Limb (tissue), 2 donors: ENCODE data around the gene SYT14.
"Not testable (repeated sequence)": the region's sequence is repeated elsewhere in the genome, so short reads cannot be mapped to it uniquely, and the experiment has no call there.

Experiments
- DNase-seq, 2 donors: peaks; one replicate each; pipeline ENCODE4 v3.0.0-alpha.2; 2016; ENCODE audit errors: extremely low spot score in 2 of 2

SYT14 gene

DNA sequence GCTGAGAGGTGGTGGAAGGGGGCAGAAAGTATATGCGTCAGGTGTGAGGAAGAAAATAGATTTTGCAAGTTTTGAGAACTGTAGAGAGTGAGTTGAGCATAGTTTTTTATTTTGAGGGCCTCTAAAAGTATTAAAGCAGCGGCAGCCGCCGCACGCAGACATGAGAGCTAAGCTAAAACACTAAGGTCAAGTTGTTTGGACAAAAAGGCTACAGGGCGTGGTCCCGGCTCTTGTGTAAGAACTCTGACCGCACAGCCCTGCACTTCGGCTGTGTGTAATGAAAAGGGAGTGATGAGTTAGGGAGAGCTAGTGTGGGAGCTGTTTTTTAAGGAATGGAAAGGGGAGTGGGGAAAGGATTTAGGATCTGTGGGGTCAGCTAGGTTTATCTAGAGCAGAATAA, 174.9 kb downstream of the SYT14 start:
- not testable (repeated sequence) for DNase-seq

DNA sequence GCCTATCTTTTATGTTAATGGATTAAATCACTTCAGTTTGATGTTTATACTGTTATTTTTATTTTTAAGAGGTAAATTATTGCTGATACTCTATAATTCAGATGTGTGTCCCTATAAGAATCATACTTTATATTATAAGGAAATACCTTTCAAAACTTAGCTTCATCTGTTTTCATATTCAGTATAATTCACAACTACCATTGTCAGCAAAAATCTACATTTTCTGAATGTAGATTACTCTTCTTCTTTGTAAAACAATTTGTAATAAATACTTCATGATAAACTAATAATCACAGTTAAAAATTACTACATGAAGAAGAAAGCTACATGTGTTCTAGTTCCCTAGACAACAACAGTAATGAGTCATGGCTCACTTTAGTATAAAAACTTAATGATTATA, 179.2 kb downstream of the SYT14 start:
- DNase-seq: no peak

DNA sequence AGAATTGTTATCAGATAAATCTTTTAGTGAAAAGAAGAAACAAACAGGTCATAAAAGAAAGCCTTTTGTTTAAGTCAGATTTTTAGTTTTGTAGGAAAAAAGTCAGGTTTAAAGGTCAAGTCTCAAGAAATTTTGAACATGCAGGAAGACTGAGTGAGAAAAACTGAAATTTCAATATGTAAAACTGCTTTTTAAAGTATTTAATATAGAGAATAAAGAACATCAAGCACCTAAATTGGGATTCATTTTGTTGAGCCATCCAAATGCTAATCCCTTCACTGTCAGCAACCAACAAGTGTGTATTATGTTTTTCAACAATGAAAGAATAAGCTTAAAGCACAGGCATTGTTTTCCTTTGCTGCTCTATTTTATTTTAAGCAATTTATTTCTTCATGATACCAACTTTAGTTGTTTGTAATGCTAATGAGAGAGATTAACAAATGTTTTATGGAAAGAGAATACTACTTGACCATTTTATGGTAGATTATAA, 179.7 kb downstream of the SYT14 start:
- no peak for DNase-seq

DNA sequence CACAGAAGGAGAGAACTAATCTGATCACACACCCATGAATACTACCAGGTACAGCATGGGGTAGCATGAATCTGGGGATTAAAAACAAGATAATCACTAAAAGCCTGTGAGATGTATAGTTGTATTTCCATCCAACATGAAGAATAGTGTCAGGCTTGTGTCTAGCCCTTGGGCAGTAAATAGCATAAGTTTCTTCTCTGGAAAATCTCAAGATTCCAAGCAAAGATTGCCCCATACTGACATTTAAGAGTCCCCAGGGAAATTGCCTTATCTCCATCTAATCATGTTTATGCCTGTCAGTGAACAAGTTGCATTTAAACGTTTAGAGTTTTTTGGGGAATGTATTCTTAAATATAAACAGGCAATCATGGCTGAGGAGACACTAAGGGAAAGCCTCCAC, 185.4 kb downstream of the SYT14 start:
- no peak for DNase-seq

DNA sequence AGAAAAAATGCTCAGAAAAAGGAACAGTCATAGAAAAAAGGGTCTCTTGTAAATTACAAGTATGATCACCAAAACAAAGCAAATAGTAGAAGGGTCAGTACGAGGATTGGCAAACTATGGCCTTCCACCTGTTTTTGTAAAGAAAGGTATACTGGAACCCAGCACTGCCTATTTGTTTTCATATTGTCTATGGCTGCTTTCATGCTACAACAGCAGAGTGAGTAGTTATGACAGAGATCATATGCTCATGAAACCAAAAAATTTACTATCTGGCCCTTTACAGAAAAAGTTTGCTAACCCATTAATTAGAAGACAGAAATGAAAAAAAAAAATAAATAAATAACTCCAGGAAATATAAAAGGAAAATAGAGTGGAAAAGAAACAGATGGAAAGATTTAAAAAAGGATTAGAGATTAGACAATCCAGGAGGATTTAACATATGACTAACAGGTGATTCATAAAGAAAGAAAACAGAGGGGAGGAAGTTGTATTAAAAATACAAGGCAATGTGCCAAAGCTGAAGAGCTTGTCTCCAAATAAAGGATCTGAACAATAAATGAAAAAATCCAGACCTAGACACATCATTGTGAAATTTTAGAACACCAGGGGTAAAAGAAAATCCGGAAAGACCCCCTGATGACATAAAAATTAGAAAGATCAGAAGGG, 186.0 kb downstream of the SYT14 start:
- DNase-seq: peak in 1 of 2 donors; percentile 27

DNA sequence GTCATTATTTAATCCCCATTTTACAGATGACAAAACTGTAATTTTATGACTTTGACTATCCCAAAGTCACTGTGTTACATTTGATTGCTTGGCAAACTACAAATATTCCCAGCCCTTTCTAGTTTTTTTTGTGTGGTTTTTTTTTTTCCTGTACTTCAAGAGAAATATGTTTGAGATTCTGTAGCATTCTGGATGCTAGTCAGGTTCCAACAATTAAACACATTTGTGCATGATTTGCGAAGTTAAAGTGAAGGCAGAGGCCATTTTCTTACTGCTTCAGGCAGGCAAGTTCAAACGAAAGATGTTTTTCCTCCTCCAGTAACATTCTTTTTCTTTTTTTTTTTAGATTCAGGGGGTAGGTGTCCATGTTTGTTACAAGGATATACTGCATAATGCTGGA, 186.7 kb downstream of the SYT14 start:
- no peak for DNase-seq

DNA sequence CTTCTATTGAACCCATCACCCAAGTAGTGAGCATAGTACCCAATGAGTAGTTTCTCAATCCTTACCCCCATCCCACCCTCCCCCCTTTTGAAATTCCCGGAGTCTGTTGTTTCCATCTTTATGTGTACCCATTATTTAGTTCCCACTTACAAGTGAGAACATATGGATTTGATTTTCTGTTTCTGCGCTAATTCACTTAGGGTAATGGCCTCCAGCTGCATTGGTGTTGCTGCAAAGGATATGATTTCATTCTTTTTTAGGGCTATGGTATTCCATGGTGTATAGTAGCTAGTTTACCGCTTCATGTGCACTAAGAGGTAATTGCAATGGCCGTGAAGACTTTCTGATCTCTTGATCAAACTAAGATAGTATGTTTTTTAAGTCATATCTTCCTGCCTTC, 187.1 kb downstream of the SYT14 start:
- no peak for DNase-seq

DNA sequence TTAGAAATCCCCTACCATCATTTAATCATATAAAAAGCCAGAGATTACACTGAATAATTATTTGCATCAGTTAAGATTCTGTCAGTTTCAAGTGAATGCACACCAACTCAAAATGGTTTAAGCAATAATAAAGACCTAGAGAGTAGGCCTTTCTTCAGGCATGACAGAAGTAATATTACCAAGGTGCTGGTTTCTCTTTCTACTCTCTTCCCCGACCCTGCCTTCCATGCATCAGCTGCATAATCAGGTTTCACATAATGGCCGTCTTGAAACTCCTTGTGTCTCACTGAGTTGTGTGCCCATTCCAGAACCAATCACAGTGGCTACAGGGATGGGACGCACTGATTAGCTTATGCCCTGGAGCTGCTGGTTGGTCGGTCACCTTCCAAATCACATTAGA, 191.1 kb downstream of the SYT14 start:
- no peak for DNase-seq

DNA sequence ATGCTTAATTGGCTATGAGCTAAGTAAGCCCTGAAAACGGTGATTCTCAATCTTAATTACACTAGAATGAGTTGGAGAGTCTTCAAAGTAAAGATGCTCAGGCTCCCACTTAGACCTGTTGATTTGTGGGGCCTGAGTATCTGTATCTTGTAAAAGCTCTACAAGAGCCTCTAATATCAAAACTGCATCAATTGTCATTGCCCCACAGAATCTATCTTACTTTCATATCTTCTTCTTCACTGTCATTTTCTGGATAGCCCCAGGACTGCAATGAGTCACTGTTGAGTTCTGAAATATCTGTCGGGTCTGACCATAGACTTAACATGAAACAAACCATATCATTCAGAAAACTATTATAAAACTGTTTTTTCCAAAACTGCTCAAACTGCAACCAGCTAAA, 191.7 kb downstream of the SYT14 start:
- no peak for DNase-seq

DNA sequence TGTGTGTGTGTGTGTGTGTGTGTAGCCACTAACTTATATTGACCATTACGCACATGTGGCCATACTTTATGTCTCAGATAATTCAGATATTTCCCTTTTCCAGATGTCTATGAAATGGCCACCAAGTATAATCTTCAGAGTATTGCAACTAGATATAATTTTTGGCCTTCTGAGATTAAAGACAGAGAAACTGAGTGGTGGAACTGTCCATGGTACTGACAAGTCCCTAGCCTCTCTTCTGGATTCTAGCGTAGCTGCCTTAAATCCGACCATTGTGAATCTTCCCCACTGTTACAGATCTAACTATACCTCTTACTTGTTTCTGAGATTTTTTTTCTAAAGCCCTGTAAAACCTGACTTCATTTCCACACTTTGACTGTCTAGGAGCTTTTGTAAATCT, 194.6 kb downstream of the SYT14 start:
- peak; percentile 31 to 38 for DNase-seq

DNA sequence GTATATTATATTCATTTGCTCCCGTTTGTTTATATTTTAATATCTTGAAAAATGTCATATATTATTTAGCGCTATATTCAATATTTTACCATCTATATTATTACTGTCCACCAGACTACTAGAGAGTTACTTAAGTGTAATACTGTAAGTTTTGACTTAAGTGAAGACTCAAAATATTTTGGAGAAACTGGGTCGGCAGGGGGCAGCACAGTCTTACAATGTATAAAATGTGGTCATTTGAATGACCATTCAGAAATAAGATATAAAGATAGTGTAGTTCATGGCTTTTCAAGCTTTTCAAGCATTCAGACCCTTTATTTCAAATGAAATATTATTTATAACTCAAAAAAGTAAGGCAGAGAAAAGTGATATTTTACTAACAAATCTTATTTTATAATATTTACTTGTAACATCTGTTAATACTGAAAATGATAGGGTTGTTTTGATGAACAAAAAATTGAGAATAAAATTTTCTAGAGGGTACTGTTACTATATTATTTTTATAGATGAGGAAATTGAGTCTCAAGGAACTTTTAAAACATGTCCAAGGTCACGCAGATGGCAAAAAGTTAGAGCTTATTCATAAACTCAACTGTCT, 205.5 kb downstream of the SYT14 start:
- peak; percentile 81 to 83 for DNase-seq

DNA sequence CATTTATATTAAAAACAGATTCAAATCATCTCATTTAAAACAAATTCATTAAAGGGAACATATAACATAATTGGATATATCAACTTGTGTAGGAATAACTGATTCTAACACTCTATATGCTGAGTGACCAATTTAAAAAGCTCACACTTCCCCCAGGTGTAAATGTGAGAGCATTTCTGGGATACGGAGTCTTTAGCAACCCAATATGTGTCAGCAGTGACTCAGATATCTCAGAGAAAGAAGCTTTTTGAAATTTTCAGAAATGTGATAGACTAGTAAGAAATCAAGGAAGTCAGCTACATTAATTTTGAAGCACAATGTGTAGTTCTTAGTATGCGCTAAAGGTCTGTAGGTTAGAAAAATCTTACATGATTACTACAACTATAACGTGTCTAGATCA, 206.7 kb downstream of the SYT14 start:
- no peak for DNase-seq

DNA sequence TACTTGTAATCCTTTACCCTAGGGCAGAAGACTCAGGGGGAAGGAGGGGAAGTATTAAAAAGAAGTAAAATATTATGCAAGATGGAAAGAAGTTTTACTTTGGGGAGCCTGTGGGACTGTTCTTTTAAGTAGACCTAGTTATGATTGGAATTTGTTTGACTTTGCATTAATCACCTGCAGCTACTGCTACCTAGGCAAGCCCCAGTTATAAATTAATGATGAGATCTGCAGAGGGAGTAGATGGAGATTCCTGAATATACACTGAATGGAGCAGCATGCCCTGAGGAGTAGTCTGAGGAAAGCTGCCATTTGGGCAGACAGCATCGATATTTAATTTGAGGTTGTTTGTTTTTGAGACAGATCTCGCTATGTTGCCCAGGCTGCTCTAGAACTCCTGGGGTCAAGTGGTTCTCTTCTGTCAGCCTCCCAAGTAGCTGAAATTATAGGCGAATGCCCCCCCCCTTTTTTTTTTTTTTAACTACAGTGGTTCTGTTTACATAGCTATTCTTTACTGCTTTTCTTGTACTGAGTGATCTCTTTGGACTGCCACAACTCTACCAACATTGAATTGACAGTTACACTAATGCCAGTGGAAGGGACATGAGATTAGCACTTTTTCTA, 213.1 kb downstream of the SYT14 start:
- DNase-seq: no peak

DNA sequence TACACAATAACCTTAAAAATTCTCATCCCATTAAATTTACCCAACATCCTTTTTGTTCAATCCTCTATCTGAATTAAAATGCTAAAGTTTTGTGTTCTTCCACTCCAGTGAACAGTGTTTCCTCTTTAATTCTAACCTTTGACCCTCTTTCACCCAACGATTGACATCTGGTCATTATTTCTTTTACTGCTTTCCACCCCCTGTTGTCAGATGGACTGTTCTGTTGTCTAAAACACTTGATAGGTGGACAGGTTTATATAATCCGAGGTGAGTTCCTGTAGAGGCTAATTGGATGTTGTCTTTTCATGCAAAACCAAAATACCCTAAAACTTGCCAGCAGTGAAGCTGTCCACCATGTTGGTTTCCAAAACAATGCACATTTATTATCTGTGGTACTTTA, 221.2 kb downstream of the SYT14 start:
- DNase-seq: no peak

DNA sequence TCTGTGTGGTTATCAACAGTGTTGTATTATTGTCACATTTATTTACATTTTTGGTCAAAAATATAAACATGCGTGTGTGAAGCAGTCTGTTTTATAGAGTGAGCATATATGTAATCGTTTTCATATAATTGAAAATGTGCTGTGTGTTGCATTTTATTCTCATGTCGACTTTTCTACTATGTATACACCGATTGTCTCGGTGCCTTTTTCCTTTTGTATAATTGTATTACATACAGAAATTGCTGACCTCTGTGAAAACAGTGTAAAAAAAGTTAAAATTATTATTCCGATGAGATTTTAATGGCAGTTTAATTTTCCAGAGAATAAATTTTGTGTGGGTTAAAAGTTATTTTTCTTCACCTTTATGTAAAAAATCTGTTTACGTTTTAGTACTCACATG, 232.2 kb downstream of the SYT14 start:
- no peak for DNase-seq

DNA sequence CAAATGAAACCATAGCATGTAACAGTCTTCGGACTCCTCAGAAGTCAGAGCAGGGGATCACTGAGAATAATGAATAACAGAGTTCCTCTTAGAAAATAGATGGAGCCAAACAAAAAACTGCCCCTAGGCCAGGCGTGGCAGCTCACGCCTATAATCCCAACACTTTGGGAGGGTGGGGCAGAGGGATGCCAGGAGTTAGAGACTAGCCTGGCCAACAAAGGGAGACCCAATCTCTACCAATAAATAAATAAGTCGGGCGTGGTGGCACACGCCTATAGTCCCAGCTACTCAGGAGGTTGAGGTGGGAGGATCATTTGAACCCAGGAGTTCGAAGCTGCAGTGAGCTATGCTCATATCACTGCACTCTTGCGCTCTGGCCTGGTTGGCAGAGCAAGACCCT, 236.1 kb downstream of the SYT14 start:
- DNase-seq: no peak

DNA sequence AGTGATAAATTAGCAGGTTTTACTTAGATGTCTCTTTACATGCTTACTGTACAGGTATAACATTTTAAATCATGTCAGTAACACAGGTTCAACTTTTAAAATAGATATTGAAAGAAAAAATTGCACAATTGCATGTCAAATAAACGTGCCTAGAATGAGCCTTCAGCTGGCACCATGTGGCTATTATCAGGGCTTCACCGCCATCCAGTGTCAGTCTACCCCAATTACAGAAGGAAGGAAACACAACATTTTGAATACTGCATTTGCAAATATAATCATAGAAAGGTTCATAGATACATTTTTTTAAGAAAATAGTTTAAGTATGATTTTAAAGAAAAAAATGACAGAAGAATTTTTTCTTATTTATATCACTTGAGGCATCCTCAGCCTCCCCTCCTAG, 247.0 kb downstream of the SYT14 start:
- no peak for DNase-seq

DNA sequence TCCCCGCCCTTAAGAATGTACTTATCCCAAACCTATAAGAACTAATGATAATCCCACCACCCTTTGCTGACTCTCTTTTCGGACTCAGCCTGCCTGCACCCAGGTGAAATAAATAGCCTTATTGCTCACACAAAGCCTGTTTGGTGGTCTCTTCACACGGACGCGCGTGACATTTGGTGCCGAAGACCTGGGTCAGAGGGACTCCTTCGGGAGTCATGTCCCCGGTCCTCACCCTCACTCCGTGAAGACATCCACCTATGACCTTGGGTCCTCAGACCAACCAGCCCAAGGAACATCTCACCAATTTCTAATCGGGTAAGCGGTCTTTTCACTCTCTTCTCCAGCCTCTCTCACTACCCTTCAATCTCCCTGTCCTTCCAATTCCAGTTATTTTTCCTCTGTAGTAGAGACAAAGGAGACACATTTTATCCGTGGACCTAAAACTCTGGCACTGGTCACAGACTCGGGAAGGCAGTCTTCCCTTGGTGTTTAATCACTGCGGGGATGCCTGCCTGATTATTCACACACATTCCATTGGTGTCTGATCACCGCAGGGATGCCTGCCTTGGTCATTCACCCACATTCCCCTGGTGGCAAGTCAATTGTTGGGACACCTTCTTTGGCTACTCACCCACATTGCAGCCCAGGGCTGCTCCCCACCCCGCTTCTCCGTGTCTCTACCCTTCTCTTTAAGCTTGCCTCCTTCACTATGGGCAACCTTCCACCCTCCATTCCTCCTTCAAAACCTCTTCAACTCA, 250.0 kb downstream of the SYT14 start:
- DNase-seq: not testable (repeated sequence)

DNA sequence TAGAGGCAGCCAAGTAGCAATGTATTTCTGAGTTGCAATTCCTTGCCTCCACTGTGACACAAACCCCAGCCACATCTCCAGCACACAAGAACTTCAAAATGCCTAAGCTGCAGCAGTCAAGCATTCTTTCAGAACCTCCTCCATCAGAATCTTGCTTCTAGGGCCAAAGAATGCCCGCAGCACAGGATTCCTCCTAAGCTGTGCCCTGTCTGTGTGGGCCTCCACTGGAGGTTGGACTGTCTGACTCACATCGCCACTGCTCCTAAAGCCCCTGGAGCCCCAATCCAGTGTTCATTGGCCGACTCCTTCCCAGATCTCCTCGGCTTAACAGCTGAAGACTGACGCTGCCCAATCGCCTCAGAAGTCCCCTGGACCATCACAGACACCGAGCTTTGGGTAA, 251.4 kb downstream of the SYT14 start:
- no peak for DNase-seq

DNA sequence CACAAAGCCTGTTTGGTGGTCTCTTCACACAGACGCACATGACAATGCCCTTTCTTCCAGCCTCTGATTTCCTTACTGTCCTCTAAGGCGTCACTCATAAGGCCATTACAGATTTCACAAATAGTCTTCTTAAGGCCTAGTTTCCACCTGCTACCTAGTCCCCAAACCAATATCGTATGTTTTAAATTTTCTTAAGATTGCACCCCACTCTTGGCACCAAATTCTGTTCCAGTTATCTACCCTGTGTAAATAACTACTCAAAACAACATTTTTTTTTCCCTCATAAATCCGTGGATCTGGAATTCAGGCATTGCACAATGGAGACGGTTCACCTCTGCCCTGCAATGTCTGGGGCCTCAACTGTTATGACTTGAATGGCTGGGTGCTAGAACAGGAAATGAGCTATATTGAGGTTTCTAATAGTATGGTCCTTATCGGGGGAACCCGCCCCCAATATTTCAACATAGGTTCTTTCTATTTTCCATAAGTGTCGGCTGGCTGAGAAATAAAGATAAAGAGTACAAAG, 257.7 kb downstream of the SYT14 start:
- DNase-seq: no peak

DNA sequence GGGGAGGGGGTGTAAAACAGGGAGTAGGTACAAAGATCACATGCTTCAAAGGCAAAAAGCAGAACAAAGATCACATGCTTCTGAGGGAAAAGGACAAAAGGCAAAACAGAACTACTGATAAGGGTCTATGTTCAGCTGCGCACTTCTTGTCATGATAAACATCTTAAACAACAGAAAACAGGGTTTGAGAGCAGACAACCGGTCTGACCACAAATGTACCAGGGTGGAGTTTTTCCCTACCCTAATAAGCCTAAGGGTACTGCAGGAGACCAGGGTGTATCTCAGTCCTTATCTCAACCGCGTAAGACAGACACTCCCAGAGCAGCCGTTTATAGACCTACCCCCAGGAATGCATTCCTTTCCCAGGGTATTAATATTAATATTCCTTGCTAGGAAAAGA, 258.2 kb downstream of the SYT14 start:
- not testable (repeated sequence) for DNase-seq

DNA sequence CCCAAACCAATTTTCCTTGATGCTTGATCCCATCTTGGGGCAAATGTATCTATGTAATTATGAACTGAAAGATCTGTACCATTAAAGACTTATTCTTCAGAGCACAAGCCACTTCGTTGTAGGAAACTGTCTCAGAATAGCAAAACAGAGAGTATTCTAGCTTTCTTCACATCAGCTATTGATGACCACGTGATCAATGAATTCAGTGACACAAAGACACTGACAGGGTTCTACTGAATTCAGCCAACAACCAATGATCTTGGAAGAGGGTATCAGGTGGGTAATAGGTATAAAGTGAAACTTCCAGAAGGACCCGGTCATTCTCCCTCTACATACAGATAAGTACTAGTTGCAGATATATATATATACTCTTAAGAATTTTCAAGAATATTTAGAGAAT, 260.8 kb downstream of the SYT14 start:
- DNase-seq: no peak
